ENCODE data around the gene IGF1.

Gene IGF1

GRCh38 chr12:102487226-102487625 lies 6.9 kb upstream of the IGF1 start:
- H3K36me3 ChIP-seq (ENCODE audit: low read depth) = no peaks in the 10 kb centered on the region
- no peaks in the 10 kb centered on the region for H3K9me3 ChIP-seq (ENCODE audit: severe bottlenecking)
- H3K4me3 ChIP-seq (ENCODE audit: severe bottlenecking) = no peak overlapping the region
- no peak for DNase-seq (ENCODE audit: low spot score)
- H3K27me3 ChIP-seq (ENCODE audit: insufficient read depth, poor library complexity, severe bottlenecking) = no peaks in the 10 kb centered on the region
- no peak overlapping the region for H3K27ac ChIP-seq (ENCODE audit: poor library complexity, severe bottlenecking)
- H3K4me1 ChIP-seq (ENCODE audit: insufficient read depth, poor library complexity, severe bottlenecking) = no peaks in the 10 kb centered on the region
- TF ChIP-seq, protein P1, sequence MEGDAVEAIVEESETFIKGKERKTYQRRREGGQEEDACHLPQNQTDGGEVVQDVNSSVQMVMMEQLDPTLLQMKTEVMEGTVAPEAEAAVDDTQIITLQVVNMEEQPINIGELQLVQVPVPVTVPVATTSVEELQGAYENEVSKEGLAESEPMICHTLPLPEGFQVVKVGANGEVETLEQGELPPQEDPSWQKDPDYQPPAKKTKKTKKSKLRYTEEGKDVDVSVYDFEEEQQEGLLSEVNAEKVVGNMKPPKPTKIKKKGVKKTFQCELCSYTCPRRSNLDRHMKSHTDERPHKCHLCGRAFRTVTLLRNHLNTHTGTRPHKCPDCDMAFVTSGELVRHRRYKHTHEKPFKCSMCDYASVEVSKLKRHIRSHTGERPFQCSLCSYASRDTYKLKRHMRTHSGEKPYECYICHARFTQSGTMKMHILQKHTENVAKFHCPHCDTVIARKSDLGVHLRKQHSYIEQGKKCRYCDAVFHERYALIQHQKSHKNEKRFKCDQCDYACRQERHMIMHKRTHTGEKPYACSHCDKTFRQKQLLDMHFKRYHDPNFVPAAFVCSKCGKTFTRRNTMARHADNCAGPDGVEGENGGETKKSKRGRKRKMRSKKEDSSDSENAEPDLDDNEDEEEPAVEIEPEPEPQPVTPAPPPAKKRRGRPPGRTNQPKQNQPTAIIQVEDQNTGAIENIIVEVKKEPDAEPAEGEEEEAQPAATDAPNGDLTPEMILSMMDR (IDR thresholded peaks at IDR 0.05; ENCODE audit: poor library complexity, severe bottlenecking) = no peak
- no peak for ATAC-seq (ENCODE audit: low read depth)

GRCh38 chr12:102486153-102486552 lies 5.8 kb upstream of the IGF1 start:
- no peaks in the 10 kb centered on the region for H3K27me3 ChIP-seq (ENCODE audit: insufficient read depth, poor library complexity, severe bottlenecking)
- no peak overlapping the region for H3K27ac ChIP-seq (ENCODE audit: poor library complexity, severe bottlenecking)
- DNase-seq (ENCODE audit: low spot score) (no peak), ATAC-seq (ENCODE audit: low read depth) (no peak)
- no peaks in the 10 kb centered on the region for H3K4me1 ChIP-seq (ENCODE audit: insufficient read depth, poor library complexity, severe bottlenecking)
- no peaks in the 10 kb centered on the region for H3K9me3 ChIP-seq (ENCODE audit: severe bottlenecking)
- TF ChIP-seq, protein P1 (IDR thresholded peaks at IDR 0.05; ENCODE audit: poor library complexity, severe bottlenecking) = no peak
- no peaks in the 10 kb centered on the region for H3K36me3 ChIP-seq (ENCODE audit: low read depth)
- H3K4me3 ChIP-seq (ENCODE audit: severe bottlenecking) = no peak overlapping the region

- Histone ChIP-seq H3K4me3 (ENCODE audit: severe bottlenecking) (no peak overlapping the region), H3K9me3 (ENCODE audit: severe bottlenecking) (no peaks in the 10 kb centered on the region), H3K27me3 (ENCODE audit: insufficient read depth, poor library complexity, severe bottlenecking) (no peaks in the 10 kb centered on the region), H3K4me1 (ENCODE audit: insufficient read depth, poor library complexity, severe bottlenecking) (no peaks in the 10 kb centered on the region), H3K27ac (ENCODE audit: poor library complexity, severe bottlenecking) (no peak overlapping the region), H3K36me3 (ENCODE audit: low read depth) (no peaks in the 10 kb centered on the region)
- TF ChIP-seq, protein P1 (IDR thresholded peaks at IDR 0.05; ENCODE audit: poor library complexity, severe bottlenecking) = peak; percentile 94
- no peak for DNase-seq (ENCODE audit: low spot score)
- peak; percentile 54; the same call in 2 of the 3 replicates for ATAC-seq (ENCODE audit: low read depth)
These were observed 4.1 kb upstream of the IGF1 start for GRCh38 chr12:102484428-102484958.

GRCh38 chr12:102484017-102484416 lies 3.7 kb upstream of the IGF1 start:
- DNase-seq (ENCODE audit: low spot score) (no peak), ATAC-seq (ENCODE audit: low read depth) (no peak)
- Histone ChIP-seq H3K9me3 (ENCODE audit: severe bottlenecking) (no peaks in the 10 kb centered on the region), H3K36me3 (ENCODE audit: low read depth) (no peaks in the 10 kb centered on the region), H3K4me1 (ENCODE audit: insufficient read depth, poor library complexity, severe bottlenecking) (no peaks in the 10 kb centered on the region), H3K4me3 (ENCODE audit: severe bottlenecking) (no peak overlapping the region), H3K27ac (ENCODE audit: poor library complexity, severe bottlenecking) (no peak overlapping the region), H3K27me3 (ENCODE audit: insufficient read depth, poor library complexity, severe bottlenecking) (no peaks in the 10 kb centered on the region)
- TF ChIP-seq, protein P1 (IDR thresholded peaks at IDR 0.05; ENCODE audit: poor library complexity, severe bottlenecking) = no peak

- Histone ChIP-seq H3K36me3 (ENCODE audit: low read depth) (no peaks in the 10 kb centered on the region), H3K4me3 (ENCODE audit: severe bottlenecking) (no peak overlapping the region), H3K27me3 (ENCODE audit: insufficient read depth, poor library complexity, severe bottlenecking) (no peaks in the 10 kb centered on the region), H3K27ac (ENCODE audit: poor library complexity, severe bottlenecking) (no peak overlapping the region), H3K9me3 (ENCODE audit: severe bottlenecking) (no peaks in the 10 kb centered on the region), H3K4me1 (ENCODE audit: insufficient read depth, poor library complexity, severe bottlenecking) (no peaks in the 10 kb centered on the region)
- TF ChIP-seq, protein P1 (IDR thresholded peaks at IDR 0.05; ENCODE audit: poor library complexity, severe bottlenecking) = no peak
- ATAC-seq (ENCODE audit: low read depth) = no peak
- DNase-seq (ENCODE audit: low spot score) = no peak
These were observed 3.1 kb upstream of the IGF1 start for GRCh38 chr12:102483466-102483865.
